Measurements from ENCODE around the gene INAFM1. TPM values are rescaled to one million over a fixed set of nuclear protein-coding genes. Genes with fewer than 3 reads are reported as not detected.
A peak's percentile ranks its signal among the peaks of the same experiment; 100 is the strongest.

Gene INAFM1
- total RNA-seq, 1 experiment from 2014 or later: 8.1 TPM

GRCh38 chr19:47236072-47236675 is 38.5 kb upstream of the INAFM1 start:
- Mint-ChIP-seq H3K9me3 (no peaks in the 10 kb centered on the region), H3K4me3 (no peak overlapping the region), H3K36me3 (no peaks in the 10 kb centered on the region), H3K27me3 (ENCODE audit: low read depth) (peaks cover 27% of the 10 kb centered on the region), H3K4me1 (peaks cover 33% of the 10 kb centered on the region), H3K27ac (no peak overlapping the region)
- DNase-seq (ENCODE audit: low spot score) (no peak), ATAC-seq (no peak)
- POLR2A ChIA-PET: no interaction called here
- CTCF ChIA-PET: no interaction called here
- peak; percentile 58; the same call in 1 of the 2 replicates for TF ChIP-seq ZNF121 (CRISPR knock-in tag; IDR thresholded peaks at IDR 0.05)
- TF ChIP-seq, protein P1, sequence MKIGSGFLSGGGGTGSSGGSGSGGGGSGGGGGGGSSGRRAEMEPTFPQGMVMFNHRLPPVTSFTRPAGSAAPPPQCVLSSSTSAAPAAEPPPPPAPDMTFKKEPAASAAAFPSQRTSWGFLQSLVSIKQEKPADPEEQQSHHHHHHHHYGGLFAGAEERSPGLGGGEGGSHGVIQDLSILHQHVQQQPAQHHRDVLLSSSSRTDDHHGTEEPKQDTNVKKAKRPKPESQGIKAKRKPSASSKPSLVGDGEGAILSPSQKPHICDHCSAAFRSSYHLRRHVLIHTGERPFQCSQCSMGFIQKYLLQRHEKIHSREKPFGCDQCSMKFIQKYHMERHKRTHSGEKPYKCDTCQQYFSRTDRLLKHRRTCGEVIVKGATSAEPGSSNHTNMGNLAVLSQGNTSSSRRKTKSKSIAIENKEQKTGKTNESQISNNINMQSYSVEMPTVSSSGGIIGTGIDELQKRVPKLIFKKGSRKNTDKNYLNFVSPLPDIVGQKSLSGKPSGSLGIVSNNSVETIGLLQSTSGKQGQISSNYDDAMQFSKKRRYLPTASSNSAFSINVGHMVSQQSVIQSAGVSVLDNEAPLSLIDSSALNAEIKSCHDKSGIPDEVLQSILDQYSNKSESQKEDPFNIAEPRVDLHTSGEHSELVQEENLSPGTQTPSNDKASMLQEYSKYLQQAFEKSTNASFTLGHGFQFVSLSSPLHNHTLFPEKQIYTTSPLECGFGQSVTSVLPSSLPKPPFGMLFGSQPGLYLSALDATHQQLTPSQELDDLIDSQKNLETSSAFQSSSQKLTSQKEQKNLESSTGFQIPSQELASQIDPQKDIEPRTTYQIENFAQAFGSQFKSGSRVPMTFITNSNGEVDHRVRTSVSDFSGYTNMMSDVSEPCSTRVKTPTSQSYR (CRISPR knock-in tag; IDR thresholded peaks at IDR 0.05): no peak

DNA sequence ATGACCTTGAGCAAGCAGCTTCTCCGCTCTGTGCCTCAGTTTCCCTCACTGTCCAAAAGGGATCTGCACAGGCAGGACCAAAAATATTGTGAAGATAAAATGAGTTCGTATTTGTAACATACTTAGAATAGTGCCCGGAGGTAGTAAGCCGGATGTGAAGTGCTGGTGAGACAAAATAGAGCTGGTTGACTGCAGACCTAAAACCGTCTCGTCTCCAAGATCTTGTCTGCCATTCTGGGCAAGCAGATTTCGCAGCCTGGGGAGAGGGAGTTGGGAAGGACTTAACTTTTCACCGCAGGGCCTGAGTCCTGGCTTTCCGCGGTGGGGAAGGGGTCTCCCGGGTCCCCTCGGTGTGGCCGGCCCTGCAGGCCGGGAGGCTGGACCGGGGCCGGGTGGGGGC is 35.5 kb upstream of the INAFM1 start:
- POLR2A ChIA-PET: interaction anchor here (1.4 to 1.9 kb wide), 2 partner anchors 13 to 29 kb away, joined by 4 to 9 read pairs; no protein-coding TSS in a partner anchor
- H3K27ac Mint-ChIP-seq: no peak overlapping the region; the same call in 1 of the 2 replicates

More for the DNA sequence above, 35.5 kb upstream of the INAFM1 start:
- CTCF ChIA-PET: interaction anchor here (0.8 to 3.4 kb wide), 3 partner anchors 13 to 226 kb away, joined by 3 to 27 read pairs (median 3); no protein-coding TSS in a partner anchor
- Mint-ChIP-seq H3K4me3 (peak overlapping the region; percentile 70), H3K4me1 (peaks cover 18% of the 10 kb centered on the region), H3K9me3 (no peaks in the 10 kb centered on the region), H3K36me3 (no peaks in the 10 kb centered on the region), H3K27me3 (ENCODE audit: low read depth) (peaks cover 30% of the 10 kb centered on the region)
- ATAC-seq (no peak), DNase-seq (ENCODE audit: low spot score) (no peak)
- TF ChIP-seq, protein P2, sequence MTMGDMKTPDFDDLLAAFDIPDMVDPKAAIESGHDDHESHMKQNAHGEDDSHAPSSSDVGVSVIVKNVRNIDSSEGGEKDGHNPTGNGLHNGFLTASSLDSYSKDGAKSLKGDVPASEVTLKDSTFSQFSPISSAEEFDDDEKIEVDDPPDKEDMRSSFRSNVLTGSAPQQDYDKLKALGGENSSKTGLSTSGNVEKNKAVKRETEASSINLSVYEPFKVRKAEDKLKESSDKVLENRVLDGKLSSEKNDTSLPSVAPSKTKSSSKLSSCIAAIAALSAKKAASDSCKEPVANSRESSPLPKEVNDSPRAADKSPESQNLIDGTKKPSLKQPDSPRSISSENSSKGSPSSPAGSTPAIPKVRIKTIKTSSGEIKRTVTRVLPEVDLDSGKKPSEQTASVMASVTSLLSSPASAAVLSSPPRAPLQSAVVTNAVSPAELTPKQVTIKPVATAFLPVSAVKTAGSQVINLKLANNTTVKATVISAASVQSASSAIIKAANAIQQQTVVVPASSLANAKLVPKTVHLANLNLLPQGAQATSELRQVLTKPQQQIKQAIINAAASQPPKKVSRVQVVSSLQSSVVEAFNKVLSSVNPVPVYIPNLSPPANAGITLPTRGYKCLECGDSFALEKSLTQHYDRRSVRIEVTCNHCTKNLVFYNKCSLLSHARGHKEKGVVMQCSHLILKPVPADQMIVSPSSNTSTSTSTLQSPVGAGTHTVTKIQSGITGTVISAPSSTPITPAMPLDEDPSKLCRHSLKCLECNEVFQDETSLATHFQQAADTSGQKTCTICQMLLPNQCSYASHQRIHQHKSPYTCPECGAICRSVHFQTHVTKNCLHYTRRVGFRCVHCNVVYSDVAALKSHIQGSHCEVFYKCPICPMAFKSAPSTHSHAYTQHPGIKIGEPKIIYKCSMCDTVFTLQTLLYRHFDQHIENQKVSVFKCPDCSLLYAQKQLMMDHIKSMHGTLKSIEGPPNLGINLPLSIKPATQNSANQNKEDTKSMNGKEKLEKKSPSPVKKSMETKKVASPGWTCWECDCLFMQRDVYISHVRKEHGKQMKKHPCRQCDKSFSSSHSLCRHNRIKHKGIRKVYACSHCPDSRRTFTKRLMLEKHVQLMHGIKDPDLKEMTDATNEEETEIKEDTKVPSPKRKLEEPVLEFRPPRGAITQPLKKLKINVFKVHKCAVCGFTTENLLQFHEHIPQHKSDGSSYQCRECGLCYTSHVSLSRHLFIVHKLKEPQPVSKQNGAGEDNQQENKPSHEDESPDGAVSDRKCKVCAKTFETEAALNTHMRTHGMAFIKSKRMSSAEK (CRISPR knock-in tag; IDR thresholded peaks at IDR 0.05; ENCODE audit: borderline replicate concordance): no peak
- TF ChIP-seq E2F5 (CRISPR knock-in tag; IDR thresholded peaks at IDR 0.05): no peak
- TF ChIP-seq, protein P3, sequence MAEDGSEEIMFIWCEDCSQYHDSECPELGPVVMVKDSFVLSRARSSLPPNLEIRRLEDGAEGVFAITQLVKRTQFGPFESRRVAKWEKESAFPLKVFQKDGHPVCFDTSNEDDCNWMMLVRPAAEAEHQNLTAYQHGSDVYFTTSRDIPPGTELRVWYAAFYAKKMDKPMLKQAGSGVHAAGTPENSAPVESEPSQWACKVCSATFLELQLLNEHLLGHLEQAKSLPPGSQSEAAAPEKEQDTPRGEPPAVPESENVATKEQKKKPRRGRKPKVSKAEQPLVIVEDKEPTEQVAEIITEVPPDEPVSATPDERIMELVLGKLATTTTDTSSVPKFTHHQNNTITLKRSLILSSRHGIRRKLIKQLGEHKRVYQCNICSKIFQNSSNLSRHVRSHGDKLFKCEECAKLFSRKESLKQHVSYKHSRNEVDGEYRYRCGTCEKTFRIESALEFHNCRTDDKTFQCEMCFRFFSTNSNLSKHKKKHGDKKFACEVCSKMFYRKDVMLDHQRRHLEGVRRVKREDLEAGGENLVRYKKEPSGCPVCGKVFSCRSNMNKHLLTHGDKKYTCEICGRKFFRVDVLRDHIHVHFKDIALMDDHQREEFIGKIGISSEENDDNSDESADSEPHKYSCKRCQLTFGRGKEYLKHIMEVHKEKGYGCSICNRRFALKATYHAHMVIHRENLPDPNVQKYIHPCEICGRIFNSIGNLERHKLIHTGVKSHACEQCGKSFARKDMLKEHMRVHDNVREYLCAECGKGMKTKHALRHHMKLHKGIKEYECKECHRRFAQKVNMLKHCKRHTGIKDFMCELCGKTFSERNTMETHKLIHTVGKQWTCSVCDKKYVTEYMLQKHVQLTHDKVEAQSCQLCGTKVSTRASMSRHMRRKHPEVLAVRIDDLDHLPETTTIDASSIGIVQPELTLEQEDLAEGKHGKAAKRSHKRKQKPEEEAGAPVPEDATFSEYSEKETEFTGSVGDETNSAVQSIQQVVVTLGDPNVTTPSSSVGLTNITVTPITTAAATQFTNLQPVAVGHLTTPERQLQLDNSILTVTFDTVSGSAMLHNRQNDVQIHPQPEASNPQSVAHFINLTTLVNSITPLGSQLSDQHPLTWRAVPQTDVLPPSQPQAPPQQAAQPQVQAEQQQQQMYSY (CRISPR knock-in tag; IDR thresholded peaks at IDR 0.05): no peak
- TF ChIP-seq PRRX2 (CRISPR knock-in tag; IDR thresholded peaks at IDR 0.05): no peak
- TF ChIP-seq ETV6 (CRISPR knock-in tag; IDR thresholded peaks at IDR 0.05): no peak

Measured in WTC11 (cell line).